Chondrocyte (in vitro differentiated cells): ENCODE measurements around the gene TRIB2. TPM values are rescaled to one million over a fixed set of nuclear protein-coding genes. Genes with fewer than 3 reads are reported as not detected.

Experiments
- DNase-seq: peaks from one replicate; pipeline ENCODE4 v3.0.0; 2021; ENCODE audit warnings: mixed read lengths, low spot score
- H3K27ac Mint-ChIP-seq: one replicate; pipeline ENCODE4 v1.8.0; 2021; ENCODE audit warnings: mild to moderate bottlenecking, moderate library complexity, mixed read lengths; ENCODE audit not compliant: unreplicated experiment
- H3K27me3 Mint-ChIP-seq: 2 replicates; pipeline ENCODE4 v1.8.0; 2021; ENCODE audit warnings: low read depth, mixed read lengths
- H3K36me3 Mint-ChIP-seq: 2 replicates; pipeline ENCODE4 v1.8.0; 2021; ENCODE audit warnings: low read depth, mixed read lengths
- H3K4me1 Mint-ChIP-seq: 2 replicates; pipeline ENCODE4 v1.8.0; 2021; ENCODE audit warnings: low read depth, mild to moderate bottlenecking, mixed read lengths
- H3K4me3 Mint-ChIP-seq: one replicate; pipeline ENCODE4 v1.8.0; 2021; ENCODE audit warnings: mild to moderate bottlenecking, moderate library complexity, mixed read lengths; ENCODE audit not compliant: unreplicated experiment
- H3K9me3 Mint-ChIP-seq: 2 replicates; pipeline ENCODE4 v1.8.0; 2021; ENCODE audit warnings: low read depth, mixed read lengths
- CTCF ChIP-seq: fragments of 200-600 bp; sonication (generic); IDR thresholded peaks from 2 replicates; pipeline ENCODE4 v1.5.0; 2021; ENCODE audit warnings: antibody characterized with exemption, mild to moderate bottlenecking, moderate library complexity
- total RNA-seq: library from RNA; stranded (reverse); gene quantifications from 3 replicates; pipeline ENCODE4 v1.2.1, GENCODE V29; 2021

Gene TRIB2
- total RNA-seq, 1 donor from 2014 or later: 37.5 TPM

DNA sequence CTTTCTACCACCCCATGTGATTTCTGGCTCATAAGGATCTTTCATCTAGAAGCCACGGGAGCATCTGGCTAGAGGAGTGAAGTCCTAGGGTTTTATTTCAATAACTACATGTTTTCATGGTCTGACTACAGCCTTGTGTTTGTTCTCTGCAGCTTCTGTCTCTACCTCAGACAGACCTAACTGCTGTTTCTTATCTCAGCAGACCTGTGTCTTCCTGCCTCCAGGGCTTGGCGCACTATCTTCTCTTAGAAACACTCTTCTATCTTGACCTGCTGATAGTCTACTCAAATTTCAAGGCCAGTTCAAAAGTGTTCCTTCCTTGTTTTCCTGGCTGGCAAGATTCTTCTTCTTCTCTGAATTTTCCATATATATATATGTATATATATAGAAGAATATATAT lies 11.0 kb upstream of the TRIB2 start:
- no peak for DNase-seq
- no peaks in the 10 kb centered on the region for H3K27me3 Mint-ChIP-seq
- peak overlapping the region; percentile 12 for H3K27ac Mint-ChIP-seq
- peaks cover 26% of the 10 kb centered on the region for H3K4me1 Mint-ChIP-seq
- H3K4me3 Mint-ChIP-seq: no peak overlapping the region
- H3K36me3 Mint-ChIP-seq: no peaks in the 10 kb centered on the region
- peaks cover 4% of the 10 kb centered on the region for H3K9me3 Mint-ChIP-seq
- TF ChIP-seq CTCF: no peak

DNA sequence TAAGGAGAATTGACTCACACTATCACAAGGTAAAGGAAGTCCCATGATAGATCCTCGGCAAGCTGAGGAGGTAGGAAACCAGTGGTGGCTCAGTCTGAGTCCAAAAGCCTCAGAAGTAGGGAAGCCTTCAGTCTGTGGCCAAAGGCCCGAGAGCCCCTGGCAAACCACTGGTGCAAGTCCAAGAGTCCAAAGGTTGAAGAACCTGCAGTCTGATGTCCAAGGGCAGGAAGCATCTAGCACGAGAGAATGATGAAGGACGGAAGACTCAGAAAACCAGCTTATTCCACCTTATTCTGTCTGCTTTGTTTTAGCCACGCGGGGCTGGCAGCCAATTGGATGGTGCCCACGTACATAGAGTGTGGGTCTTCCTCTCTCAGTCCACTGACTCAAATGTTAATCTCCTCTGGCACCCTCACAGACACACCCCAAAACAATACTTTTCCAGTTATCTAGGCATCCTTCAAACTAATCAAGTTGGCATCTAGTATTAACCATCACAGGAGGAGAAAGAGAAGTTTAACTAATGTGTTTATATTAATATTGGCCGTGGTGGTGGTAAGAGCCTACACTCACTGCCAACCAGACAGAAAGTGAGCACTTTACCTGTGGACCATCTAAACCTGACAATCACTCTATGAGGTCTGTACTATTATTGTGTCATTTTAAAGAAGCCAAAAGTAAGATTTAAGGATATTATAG lies 8.1 kb upstream of the TRIB2 start:
- peaks cover 9% of the 10 kb centered on the region for H3K4me1 Mint-ChIP-seq
- no peaks in the 10 kb centered on the region for H3K36me3 Mint-ChIP-seq
- H3K9me3 Mint-ChIP-seq: peaks cover 4% of the 10 kb centered on the region
- H3K4me3 Mint-ChIP-seq: no peak overlapping the region
- H3K27me3 Mint-ChIP-seq: no peaks in the 10 kb centered on the region
- DNase-seq: no peak
- no peak overlapping the region for H3K27ac Mint-ChIP-seq
- no peak for TF ChIP-seq CTCF

GRCh38 chr2:12709207-12709522 lies 7.6 kb upstream of the TRIB2 start:
- H3K4me1 Mint-ChIP-seq: peaks cover 14% of the 10 kb centered on the region
- no peak for DNase-seq
- H3K9me3 Mint-ChIP-seq: peaks cover 4% of the 10 kb centered on the region
- no peak overlapping the region for H3K27ac Mint-ChIP-seq
- H3K27me3 Mint-ChIP-seq: no peaks in the 10 kb centered on the region
- no peaks in the 10 kb centered on the region for H3K36me3 Mint-ChIP-seq
- no peak overlapping the region for H3K4me3 Mint-ChIP-seq
- TF ChIP-seq CTCF: no peak

GRCh38 chr2:12710301-12710700 lies 6.4 kb upstream of the TRIB2 start:
- H3K36me3 Mint-ChIP-seq: no peaks in the 10 kb centered on the region
- no peak for TF ChIP-seq CTCF
- H3K4me3 Mint-ChIP-seq: no peak overlapping the region
- H3K27me3 Mint-ChIP-seq: no peaks in the 10 kb centered on the region
- H3K4me1 Mint-ChIP-seq: peaks cover 26% of the 10 kb centered on the region
- H3K27ac Mint-ChIP-seq: no peak overlapping the region
- no peak for DNase-seq
- peaks cover 5% of the 10 kb centered on the region for H3K9me3 Mint-ChIP-seq

DNA sequence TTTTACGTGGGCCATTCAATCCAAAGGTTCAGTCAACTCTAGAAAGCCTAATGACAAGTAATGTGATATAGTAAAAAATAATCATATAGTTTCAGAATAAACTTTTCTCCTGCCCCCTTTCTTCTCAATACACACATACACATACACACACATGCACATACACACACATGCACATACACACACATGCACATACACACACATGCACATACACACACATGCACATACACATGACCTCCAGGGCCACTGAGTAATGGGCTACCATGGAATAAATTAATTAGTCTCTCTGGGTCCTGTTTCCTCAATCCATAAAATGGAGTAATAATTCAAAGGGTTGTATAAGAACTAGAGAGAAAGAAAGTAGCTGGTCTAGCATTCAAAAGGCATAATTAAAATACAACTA lies 5.4 kb upstream of the TRIB2 start:
- TF ChIP-seq CTCF: no peak
- Mint-ChIP-seq H3K27ac (no peak overlapping the region), H3K4me1 (peaks cover 35% of the 10 kb centered on the region), H3K9me3 (peaks cover 3% of the 10 kb centered on the region), H3K4me3 (no peak overlapping the region), H3K36me3 (no peaks in the 10 kb centered on the region), H3K27me3 (no peaks in the 10 kb centered on the region)
- DNase-seq: no peak
